HCEC 1CT (cell line): ENCODE data around the gene LCN15.
"Not testable (repeated sequence)": the region's sequence is repeated elsewhere in the genome, so short reads cannot be mapped to it uniquely, and the experiment has no call there.

Experiments used
- DNase-seq: peaks from one replicate; pipeline ENCODE4 v3.0.0-alpha.2; 2017

The LCN15 gene

DNA sequence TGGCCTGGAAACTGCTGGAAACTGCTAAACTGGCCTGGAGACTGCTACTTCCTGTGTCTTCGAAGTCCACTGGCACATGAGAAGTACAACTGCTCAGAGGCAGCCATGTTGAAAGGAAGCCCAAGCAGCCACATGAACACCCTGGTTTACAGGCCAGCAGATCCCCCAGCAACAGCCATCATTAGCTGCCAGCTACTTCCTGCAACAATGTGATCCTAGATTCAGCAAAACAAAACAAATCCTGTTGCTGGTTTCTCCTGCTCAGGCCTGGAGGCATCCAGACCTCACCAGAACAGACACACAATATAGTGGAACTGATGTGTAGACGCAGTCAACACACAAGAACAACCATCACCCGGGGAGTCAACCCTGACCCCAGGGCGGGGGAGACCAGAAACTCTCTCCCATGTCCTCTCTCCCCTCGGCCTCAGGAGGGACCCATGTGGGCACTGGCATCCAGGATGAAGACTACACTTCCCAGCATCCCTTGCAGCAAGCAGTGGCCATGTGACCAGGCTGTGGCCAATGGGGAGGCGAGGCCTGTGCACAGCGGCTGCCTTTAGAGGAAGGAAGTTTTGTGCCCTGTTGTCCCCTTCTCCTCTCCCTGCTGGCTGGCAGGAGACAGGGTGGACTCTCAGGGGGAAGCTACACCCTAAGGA lies 9.2 kb upstream of the LCN15 start:
- DNase-seq: no peak

DNA sequence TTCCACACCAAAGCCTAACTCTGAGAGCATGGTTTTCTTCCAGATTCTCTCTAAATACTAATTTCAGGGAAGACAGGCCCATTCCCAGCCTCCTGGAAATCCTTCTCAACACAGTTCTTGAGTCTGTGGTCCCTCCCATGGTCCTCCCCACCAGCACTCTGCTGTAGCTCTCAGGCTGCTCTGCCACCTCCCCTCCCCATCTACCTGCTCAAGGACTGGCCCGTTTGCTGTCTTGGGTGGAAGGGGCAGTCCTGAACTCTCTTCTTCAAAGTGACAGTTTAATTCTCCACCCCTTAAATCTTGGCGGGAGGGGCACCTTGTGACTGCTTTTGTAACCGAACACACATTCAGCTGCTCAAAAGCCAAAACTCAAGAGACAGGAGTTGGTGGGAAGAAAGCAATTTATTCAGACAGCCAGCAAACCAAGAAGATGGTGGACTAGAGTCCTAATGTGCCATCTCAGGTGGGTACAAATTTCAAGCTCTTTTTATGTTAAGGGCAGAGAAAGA lies 7.6 kb upstream of the LCN15 start:
- DNase-seq: no peak

DNA sequence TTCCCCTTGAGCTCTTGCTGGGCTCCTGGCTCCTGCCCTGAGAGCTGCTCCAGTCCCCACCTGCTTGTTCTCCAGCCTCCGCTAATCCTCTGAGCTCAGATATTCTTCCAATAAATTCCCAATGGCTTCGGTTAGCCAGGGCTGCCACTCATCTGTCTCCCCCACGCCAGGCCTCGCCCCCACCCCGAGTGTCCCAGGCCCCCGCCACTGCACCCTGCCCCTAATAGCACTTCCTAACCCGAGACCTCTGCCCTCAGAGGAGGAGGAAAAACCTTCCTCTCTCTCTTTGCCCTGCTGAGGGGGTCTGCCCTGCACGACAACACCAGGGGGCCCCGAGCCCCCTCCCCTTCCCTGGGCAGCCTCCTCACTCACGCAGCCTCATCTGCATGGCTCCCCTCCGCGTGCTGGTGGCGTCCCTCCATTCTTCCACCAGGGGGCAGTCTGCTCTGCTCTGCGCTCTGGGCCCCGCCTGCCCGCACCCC lies 5.4 kb upstream of the LCN15 start:
- DNase-seq: no peak

DNA sequence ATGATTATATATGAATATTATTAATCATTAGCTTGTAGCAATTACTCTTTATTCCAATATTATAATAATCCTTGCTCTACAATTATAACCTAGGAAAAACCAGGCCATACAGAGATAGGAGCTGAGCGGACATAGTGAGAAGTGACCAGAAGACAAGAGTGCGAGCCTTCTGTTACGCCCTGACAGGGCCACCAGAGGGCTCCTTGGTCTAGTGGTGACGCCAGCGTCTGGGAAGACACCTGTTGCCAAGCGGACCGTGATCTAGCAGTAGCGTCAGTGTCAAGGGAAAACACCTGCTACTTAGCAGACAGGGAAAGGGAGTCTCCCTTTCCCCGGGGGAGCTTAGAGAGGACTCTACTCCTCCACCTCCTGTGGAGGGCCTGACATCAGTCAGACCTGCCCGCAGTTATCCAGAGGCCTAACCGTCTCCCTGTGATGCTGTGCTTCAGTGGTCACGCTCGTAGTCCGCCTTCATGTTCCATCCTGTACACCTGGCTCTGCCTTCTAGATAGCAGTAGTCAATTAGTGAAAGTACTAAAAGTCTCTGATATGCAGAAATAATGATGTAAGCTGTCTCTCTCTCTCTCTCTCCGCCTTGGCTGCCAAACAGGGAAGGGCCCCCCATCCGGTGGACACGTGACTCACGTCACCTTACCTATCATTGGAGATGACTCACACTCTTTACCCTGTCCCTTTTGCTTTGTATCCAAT lies 2.2 kb upstream of the LCN15 start:
- DNase-seq: not testable (repeated sequence)

DNA sequence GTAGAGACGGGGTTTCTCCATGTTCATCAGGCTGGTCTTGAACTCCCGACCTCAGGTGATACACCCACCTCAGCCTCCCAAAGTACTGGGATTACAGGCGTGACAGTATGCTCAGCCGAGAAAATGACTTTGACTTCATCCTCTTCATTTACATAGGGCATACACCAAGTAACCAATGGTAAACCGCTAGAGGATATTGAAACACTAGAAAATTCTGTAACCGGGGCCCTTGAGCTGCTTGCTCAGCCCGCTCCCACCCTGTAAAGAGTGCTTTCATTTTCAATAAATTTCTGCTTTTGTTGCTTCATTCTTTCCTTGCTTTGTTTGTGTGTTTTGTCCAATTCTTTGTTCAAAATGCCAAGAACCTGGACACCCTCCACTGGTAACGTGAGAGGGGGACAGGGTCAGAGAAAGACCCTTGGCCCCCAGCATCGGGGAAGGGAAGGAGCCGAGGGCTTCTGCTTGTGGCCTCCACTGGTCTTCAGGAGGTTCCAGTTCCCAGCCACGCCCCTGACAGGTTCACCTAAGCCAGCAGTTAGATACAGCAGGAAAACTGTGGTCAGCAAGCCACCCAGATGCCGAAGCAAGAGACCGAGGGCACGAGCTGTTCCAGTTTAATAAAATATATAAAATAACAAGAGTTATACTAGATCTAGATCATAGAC lies 1.6 kb upstream of the LCN15 start:
- not testable (repeated sequence) for DNase-seq

DNA sequence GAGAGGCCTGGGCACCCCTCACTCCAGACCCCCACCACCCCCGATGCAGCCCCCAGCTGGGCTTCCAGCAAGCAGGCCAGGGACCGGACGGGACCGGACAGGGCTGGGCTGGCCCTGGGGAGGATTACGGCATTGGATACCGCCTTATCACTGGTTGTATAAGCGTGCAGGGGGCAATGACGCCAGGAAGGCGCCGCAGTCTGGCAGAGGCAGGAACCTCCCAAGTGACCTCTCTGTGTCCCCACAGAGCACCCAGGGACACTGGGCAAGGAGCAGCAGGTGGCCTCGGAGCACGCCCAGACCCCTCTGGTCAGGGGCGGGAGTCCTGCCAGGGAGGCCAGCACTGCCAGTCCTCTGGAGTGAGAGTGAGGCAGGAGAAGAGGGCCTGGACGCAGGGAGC lies 723 bp upstream of the LCN15 start:
- no peak for DNase-seq

DNA sequence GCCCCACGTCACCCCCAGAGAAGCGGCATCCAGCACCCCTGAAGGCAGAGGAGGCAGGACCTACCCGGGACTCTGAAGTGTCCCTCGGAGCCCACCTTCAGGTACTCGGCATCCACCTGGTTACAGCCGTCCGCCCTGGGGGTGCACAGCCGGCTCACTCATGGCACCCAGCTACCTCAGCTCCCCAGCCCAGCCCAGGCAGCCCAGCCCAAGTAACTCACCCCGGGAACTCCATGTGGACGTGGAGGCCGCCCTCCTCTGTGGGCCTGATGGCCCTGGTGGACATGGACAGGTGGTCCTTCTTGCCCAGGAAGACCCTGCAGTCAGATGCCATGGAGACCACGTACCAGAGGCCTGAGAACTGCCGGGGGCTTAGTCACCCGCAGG lies 676 bp downstream of the LCN15 start:
- DNase-seq: no peak

DNA sequence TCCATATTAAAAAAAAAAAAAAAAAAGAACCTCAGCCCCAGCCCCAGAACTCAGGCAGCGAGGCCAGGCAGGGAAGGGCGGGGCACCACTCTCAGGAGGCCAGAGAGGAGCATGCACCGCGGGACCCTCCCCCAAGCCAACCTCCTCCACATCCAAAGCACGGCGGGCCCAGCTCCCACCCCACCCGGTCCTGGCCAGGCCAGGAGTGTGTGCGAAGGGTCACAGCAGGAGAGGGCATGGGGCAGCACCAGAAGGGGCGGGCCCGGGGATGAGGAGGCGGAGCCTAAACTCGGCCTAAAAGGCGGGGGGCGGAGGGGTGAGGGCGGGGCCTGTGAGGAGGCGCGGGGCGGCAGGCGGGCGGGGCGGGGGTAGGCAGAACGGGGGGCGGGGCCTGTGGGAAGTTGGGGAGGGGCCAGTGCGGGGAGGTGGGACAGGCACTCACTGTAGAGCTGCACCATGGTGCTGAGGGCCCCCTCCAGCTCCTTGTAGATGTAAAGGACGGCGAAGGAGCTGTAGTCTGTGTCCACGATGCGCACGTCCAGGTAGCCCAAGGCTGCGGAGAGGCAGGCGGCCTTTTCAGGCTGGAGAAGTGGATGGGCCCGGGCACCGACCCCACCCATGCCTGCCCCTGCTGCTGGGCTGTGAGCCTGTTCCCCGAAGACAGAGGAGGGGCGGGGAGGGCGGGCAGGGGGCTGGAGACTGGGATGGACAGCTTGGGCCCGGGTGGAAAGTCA lies 1.2 kb downstream of the LCN15 start:
- no peak for DNase-seq

DNA sequence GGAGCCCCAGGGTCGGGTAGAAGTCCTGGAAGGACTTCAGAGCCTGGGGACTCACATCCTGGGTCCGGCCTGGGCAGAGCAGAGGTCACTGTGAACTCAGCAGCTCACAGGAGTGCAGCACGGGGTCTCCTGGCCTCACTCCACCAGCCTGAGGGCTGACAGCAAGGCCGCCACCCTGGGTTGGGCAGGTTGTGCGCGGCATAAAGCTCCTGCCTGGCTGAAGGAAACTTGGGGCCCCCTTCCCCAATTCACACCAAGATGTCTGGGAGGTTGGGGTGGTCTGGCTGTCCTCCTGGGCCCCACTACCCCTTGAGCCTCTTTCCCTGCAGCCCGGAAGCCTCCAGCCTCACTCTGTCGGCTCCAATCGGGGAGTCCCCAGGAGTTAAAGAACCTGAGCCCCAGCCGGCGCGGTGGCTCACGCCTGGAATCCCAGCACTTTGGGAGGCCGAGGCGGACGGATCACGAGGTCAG lies 2.1 kb downstream of the LCN15 start:
- DNase-seq: no peak

DNA sequence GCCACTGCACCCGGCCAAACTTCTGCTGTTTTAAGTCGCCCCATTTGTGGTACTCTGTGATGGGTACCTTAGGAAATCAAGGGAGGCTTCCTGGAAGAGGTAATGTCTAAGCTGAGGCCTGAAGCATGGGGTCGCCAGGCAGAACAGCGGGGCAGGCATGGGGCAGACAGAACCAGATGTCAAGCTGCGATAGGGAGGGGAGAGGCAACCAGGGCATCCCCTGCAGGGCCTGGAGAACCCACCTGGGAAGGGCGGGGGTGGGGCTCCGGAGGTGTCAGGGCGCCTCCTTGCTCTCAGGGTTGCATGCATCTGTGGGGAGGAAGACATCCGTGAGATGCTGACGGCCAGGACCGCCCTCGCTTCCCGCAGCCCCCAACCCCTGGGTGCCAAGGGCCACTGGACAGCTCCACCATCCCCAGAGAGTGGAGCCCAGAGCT lies 2.8 kb downstream of the LCN15 start:
- DNase-seq: no peak

DNA sequence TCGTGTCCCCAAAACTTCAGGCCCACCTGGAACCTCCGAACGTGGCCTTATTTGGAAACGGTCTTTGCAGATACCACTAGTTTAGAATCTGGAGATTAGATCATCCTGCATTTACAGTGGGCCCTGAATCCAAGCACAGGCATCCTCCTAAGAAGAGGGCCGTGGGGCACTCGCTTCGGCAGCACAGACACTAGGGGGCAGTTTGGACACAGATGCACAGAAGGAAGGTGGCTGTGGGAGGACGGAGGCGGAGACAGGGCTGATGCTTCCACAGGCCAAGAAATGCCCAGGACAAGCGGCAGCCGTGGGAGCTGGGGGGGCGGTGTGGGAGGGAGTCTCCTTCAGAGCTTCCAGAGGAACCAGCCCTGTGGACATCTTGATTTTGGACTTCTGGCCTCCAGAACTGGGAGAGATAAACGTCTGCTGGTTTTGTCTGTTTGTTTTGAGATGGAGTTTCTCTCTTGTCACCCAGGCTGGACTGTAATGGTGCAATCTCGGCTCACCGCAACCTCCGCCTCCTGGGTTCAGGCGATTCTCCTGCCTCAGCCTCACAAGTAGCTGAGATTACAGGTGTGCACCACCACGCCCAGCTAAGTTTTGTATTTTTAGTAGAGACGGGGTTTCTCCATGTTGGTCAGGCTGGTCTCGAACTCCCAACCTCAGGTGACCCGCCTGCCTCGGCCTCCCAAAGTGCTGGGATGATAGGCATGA lies 3.3 kb downstream of the LCN15 start:
- peak; percentile 61 for DNase-seq

DNA sequence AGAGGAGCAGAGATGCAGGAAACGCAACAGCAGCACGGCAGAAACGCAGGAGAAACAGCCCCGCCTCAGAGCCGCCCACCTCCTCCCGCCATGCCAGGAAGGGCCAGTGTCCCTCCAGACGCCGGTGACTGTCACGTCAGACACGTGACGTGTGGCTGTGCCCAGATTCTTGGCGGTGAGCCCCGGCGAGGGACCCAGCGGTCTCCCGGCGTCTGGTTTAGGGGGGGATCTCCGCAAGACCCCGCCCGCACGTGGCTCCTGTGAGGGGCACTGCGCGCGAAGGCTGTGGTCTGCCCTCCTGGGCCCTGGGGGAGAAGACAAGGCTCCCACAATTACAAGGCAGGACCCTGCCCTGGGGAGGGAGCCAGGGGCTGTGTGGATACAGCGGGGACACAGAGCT lies 3.9 kb downstream of the LCN15 start:
- no peak for DNase-seq

DNA sequence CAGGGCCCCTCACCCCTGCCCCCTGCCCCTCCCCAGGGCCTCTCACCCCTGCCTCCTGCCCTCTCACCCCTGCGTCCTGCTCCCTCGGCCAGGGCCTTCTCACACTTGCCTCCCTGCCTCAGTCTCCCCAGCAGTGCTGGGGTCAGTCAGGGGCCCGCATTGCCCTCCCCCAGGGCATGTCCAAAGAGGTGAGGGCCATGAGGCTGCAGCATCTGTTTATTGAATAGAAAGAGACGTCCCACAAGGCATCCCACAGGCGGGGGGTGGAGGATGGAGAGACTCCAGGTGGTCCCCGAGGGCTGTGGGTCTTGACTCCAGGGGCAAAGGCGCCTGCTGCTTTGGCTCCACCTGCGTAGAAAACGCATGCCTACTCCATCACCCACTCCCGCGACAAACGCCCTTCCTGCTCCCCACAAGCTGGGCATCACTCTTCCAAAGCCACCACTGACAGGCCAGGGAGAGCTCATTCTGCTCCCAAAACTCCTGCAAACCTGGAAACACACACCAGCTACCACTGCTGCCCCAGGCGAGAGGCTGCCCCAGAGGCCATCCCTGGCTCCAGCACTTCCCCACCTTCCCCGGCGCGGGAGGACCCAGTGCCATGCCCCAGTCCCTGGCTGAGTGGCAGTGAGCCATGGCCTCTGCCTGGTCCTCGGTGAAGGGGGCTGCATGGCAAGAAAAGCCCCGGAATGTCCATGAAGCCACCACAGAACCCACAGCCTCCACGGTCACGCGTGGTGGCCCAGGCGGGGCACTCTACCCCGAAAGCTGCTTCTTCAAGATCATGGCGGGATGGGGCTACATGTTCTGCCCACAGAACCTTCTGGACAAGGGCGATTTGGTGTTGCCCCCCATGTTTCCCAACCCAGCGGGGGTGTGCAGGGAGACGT lies 4.6 kb downstream of the LCN15 start:
- no peak for DNase-seq

DNA sequence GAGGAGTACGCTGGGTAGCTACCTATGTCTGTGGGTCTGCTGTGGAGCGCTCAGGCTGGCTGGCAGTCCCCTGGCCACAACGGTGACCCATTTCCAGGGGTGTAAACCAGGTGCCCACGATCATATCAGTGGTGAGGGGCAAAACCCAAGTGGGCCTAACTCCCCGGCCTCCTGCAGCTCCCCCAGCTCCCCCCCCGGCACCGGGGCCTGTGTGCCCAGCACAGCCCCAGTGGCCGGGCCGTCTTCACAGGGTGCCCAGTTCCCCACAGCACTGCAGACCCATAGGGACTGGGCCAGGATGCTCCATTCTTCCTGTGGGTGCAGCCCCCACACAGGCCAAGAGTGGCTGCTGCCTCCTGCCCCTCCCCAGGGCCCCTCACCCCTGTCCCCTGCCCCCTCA lies 5.3 kb downstream of the LCN15 start:
- no peak for DNase-seq

DNA sequence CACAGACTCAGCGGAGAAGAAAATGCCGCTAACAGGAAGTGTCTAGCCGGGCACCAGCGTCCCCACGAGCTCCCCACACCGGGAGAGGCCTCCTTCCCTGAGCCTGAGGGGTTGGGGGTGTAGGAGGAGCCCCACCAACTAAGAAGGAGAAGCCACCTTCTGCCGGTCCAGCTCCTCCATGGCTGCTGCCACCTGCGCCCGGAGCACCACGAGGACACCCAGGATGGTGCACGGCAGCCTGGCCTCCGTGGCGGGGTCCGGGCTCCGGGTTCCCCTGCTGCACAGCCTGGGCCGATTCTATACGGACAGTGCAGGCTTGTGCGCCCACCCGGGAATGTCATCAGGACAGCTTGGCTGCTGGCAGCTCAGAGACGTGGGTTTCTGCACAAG lies 6.6 kb downstream of the LCN15 start:
- no peak for DNase-seq

DNA sequence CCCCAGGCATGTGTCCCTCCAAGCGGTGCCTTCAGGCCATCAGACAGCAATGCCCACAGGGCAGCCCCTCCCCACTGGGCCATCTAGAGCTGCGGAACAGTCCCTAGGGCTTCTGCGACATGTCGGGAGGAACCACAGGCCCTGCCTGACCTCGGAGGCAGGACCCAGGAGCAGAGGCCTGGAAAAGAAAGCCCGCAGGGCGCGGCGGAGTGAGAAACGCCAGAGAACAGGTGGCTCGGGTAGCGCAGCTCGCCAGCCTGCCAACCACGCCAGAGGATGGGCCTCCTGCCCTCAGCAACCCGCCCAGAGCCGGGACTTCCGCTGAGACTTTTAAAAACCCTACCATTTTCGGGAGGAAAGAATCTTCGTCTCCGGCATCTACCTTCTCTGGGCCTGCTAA lies 7.0 kb downstream of the LCN15 start:
- DNase-seq: no peak

DNA sequence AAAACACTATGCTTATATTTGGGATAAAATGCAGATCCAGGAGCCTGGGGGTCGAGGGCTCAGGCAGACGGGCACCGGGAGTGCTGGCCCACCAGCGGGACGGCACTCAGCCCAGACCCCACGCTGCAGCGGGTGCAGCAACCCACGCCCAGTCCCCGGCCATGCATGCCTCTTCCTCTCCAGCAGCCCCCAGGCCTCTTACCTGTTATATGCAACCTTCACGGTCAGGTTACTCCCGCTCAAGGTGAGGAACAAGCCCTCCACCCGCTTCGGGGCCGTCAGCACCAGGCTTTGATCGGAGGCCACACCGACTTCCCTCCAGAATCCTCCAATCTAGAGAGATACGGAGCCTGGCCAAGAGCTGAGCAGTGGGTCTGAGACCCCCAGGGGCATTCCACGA lies 7.5 kb downstream of the LCN15 start:
- no peak for DNase-seq

DNA sequence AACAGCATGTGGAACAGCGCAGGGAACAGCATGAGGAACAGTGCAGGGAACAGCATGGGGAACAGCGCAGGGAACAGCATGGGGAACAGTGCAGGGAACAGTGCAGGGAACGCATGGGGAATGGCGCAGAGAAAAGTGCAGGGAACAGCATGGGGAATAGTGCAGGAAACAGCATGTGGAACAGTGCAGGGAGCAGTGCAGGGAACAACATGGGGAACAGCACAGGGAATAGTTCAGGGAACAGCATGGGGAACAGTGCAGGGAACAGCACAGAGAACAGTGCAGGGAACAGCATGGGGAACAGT lies 8.2 kb downstream of the LCN15 start:
- no peak for DNase-seq

DNA sequence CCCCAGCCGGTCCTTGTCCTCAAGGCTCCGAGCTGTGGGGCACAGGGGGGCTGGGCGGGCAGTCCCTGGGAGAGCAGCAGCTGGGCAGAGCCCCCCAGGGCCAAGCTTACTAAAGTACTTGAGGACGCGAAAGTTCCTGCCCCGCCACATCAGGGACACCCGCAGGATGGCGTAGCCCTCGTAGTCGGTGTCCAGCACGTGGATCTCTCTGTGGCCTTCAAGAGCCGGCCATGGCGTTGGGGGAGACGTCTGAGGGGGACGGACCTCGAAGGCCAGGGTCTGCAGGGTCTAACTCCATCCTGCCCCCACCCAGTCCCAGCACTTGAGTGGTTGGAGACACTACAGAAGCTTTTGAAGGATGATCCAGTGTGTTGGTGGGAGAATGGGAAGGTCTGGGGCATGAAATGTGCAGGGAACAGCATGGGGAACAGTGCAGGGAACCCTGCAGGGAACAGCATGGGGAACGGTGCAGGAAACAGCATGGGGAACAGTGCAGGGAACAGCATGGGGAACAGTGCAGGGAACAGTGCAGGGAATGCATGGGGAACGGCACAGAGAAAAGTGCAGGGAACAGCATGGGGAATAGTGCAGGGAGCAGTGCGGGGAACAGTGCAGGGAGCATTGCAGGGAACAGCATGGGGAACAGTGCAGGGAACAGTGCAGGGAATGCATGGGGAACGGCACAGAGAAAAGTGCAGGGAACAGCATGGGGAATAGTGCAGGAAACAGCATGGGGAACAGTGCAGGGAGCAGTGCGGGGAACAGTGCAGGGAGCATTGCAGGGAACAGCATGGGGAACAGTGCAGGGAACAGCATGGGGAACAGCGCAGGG lies 8.8 kb downstream of the LCN15 start:
- DNase-seq: not testable (repeated sequence)

DNA sequence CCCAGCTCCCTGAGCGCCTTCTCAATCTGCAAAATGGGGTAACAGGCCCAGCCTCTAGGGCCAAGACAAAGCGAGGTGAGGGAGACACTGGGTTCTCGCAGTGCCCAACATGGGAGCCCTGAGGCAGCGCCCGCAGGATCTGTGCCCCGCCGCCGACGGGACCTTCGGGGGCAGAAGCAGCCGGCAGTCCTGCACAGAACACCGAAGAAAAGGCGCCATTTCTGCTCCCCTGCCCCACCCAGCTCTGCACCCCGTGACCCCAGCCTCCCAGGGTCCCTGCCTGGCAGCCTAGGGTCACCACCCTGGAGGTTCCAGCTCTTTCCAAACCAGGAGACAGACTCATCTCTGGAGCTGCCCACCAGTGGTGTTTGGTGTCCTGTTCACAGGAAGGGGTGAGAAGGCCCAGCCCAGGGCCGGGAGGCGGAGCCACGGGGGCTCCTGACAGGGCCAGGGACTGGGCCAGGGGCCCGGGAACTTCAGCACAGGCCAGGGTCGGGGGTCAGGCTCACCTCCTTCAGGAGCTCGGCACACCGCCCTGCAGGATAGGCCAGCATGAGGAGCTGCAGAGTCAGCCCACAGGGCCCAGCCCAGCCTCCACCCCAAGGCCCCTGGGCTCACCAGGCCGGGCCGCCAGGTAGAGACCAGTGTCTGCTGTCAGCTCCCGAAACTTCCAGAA lies 9.6 kb downstream of the LCN15 start:
- no peak for DNase-seq
